ENCODE data around the gene APOC1. TPM values are rescaled to one million over a fixed set of nuclear protein-coding genes. Genes with fewer than 3 reads are reported as not detected.
A peak's percentile ranks its signal among the peaks of the same experiment; 100 is the strongest.
"Not testable (repeated sequence)": the region's sequence is repeated elsewhere in the genome, so short reads cannot be mapped to it uniquely, and the experiment has no call there.

The APOC1 gene
- total RNA-seq, 1 donor from 2014 or later, result 0.79 TPM

GRCh38 chr19:44908074-44908835 lies 6.2 kb upstream of the APOC1 start:
- no peaks in the 10 kb centered on the region for H3K36me3 ChIP-seq (ENCODE audit: control insufficient read depth, insufficient read depth, low read length)
- H3K27me3 ChIP-seq (ENCODE audit: control insufficient read depth, insufficient read depth, low read length), result no peaks in the 10 kb centered on the region
- TF ChIP-seq, protein P1, sequence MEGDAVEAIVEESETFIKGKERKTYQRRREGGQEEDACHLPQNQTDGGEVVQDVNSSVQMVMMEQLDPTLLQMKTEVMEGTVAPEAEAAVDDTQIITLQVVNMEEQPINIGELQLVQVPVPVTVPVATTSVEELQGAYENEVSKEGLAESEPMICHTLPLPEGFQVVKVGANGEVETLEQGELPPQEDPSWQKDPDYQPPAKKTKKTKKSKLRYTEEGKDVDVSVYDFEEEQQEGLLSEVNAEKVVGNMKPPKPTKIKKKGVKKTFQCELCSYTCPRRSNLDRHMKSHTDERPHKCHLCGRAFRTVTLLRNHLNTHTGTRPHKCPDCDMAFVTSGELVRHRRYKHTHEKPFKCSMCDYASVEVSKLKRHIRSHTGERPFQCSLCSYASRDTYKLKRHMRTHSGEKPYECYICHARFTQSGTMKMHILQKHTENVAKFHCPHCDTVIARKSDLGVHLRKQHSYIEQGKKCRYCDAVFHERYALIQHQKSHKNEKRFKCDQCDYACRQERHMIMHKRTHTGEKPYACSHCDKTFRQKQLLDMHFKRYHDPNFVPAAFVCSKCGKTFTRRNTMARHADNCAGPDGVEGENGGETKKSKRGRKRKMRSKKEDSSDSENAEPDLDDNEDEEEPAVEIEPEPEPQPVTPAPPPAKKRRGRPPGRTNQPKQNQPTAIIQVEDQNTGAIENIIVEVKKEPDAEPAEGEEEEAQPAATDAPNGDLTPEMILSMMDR (IDR thresholded peaks at IDR 0.05; ENCODE audit: insufficient read depth, low read length, severe bottlenecking), result no peak
- FAIRE-seq, result no peak
- no peak overlapping the region for H3K4me3 ChIP-seq (ENCODE audit: low read depth, low read length)
- no peak for DNase-seq (ENCODE audit: low read depth)

DNA sequence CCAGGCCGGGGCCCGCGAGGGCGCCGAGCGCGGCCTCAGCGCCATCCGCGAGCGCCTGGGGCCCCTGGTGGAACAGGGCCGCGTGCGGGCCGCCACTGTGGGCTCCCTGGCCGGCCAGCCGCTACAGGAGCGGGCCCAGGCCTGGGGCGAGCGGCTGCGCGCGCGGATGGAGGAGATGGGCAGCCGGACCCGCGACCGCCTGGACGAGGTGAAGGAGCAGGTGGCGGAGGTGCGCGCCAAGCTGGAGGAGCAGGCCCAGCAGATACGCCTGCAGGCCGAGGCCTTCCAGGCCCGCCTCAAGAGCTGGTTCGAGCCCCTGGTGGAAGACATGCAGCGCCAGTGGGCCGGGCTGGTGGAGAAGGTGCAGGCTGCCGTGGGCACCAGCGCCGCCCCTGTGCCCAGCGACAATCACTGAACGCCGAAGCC lies 5.6 kb upstream of the APOC1 start:
- Histone ChIP-seq H3K36me3 (ENCODE audit: control insufficient read depth, insufficient read depth, low read length) (no peaks in the 10 kb centered on the region), H3K27me3 (ENCODE audit: control insufficient read depth, insufficient read depth, low read length) (no peaks in the 10 kb centered on the region), H3K4me3 (ENCODE audit: low read depth, low read length) (no peak overlapping the region)
- FAIRE-seq (no peak), DNase-seq (ENCODE audit: low read depth) (no peak)
- TF ChIP-seq, protein P1 (IDR thresholded peaks at IDR 0.05; ENCODE audit: insufficient read depth, low read length, severe bottlenecking), result no peak

DNA sequence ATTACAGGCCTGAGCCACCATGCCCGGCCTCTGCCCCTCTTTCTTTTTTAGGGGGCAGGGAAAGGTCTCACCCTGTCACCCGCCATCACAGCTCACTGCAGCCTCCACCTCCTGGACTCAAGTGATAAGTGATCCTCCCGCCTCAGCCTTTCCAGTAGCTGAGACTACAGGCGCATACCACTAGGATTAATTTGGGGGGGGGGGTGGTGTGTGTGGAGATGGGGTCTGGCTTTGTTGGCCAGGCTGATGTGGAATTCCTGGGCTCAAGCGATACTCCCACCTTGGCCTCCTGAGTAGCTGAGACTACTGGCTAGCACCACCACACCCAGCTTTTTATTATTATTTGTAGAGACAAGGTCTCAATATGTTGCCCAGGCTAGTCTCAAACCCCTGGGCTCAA lies 4.6 kb upstream of the APOC1 start:
- Histone ChIP-seq H3K4me3 (ENCODE audit: low read depth, low read length) (no peak overlapping the region), H3K27me3 (ENCODE audit: control insufficient read depth, insufficient read depth, low read length) (no peaks in the 10 kb centered on the region), H3K36me3 (ENCODE audit: control insufficient read depth, insufficient read depth, low read length) (no peaks in the 10 kb centered on the region)
- DNase-seq (ENCODE audit: low read depth) (no peak), FAIRE-seq (no peak)
- TF ChIP-seq, protein P1 (IDR thresholded peaks at IDR 0.05; ENCODE audit: insufficient read depth, low read length, severe bottlenecking), result no peak

GRCh38 chr19:44911896-44912295 lies 2.5 kb upstream of the APOC1 start:
- H3K36me3 ChIP-seq (ENCODE audit: control insufficient read depth, insufficient read depth, low read length); FAIRE-seq; H3K4me3 ChIP-seq (ENCODE audit: low read depth, low read length); H3K27me3 ChIP-seq (ENCODE audit: control insufficient read depth, insufficient read depth, low read length); DNase-seq (ENCODE audit: low read depth): not testable (repeated sequence)

DNA sequence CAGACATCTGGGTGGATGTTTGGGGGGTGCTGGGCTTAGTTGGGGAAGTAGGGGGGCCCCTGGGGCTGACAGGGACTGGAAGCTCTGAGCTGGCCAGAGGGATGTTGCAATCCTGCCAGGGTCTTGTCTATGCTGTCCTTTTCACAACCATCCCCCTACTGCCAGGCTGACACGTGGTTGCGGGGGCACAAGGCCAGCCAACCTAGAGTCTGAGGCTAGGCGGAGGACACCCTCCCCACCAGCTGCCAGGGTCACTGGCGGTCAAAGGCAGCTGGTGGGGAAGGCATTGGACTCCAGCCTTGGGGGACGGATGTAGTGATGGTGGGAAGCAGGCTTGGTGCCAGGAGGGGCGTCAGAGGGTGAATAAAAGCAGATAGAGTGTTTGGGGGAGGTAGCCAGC lies 1.6 kb upstream of the APOC1 start:
- no peaks in the 10 kb centered on the region for H3K27me3 ChIP-seq (ENCODE audit: control insufficient read depth, insufficient read depth, low read length)
- no peaks in the 10 kb centered on the region for H3K36me3 ChIP-seq (ENCODE audit: control insufficient read depth, insufficient read depth, low read length)
- TF ChIP-seq, protein P1 (IDR thresholded peaks at IDR 0.05; ENCODE audit: insufficient read depth, low read length, severe bottlenecking), result no peak
- no peak for DNase-seq (ENCODE audit: low read depth)
- no peak for FAIRE-seq
- H3K4me3 ChIP-seq (ENCODE audit: low read depth, low read length), result no peak overlapping the region

DNA sequence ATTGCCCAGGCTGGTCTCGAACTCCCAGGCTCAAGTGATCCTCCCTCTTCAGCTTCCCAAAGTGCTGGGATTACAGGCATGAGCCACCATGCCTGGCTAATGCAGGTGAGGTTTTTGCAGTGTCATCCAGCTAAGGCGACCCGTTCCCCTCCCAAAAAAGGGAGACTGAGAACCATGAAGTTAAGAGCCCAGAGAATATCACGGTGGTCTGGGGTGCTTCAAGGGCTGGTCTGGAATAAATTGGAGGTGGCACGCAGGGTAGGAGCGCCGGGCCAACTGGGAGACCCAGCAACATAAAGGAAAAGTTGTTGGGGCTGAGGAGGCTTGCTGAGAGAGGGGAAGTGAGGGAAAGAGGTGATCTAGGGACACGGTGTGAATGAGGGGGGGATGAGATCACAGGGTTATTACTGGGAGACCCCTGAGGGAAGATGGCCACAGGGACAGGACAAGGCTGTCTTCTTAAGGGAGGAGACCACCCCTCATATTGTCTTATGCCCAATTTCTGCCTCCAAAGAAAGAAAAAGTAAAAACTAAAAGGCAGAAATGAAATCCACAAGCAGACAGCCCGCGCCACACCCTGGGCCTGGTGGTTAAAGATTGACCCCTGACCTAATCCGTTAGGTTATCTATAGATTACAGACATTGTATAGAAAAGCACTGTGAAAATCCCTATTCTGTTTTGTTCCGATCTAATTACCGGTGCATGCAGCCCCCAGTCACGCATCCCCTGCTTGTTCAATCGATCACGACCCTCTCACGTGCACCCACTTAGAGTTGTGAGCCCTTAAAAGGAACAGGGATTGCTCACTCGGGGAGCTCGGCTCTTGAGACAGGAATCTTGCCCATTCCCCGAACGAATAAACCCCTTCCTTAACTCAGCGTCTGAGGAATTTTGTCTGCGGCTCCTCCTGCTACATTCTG lies 636 bp upstream of the APOC1 start:
- not testable (repeated sequence) for H3K36me3 ChIP-seq (ENCODE audit: control insufficient read depth, insufficient read depth, low read length); H3K27me3 ChIP-seq (ENCODE audit: control insufficient read depth, insufficient read depth, low read length); FAIRE-seq; DNase-seq (ENCODE audit: low read depth)
- peak overlapping the region; percentile 48 for H3K4me3 ChIP-seq (ENCODE audit: low read depth, low read length)

All from bronchial epithelial cell (primary cell).